GM19455 (cell line): ENCODE data around the gene TP63.

Experiments used
- ATAC-seq: cut with Tn5 transposase; IDR thresholded peaks from one replicate; pipeline ENCODE4 v1.9.1; 2021; ENCODE audit not compliant: unreplicated experiment

TP63 gene

DNA sequence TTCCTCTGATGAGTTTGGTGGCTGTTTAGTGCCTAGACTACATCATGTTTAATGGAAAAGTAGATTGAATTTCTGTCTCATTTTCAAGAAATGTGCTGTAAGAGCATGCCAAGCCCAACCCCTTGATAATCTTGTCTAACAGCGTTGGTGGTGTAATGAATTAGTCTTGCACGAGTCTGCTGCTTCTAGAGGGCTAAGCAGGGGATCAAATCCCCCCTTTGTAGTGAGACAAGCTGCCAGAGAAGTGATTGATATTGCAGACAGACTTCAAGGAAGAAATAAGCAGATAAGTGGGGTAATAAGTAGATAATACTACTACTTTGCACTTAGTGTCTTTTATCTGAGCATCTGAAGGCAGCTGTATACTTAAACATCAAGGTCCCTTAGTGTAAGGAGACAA lies 141.4 kb downstream of the TP63 start:
- ATAC-seq = no peak

GRCh38 chr3:189773056-189773455 lies 141.9 kb downstream of the TP63 start:
- ATAC-seq = no peak

- no peak for ATAC-seq
Measured at GRCh38 chr3:189776149-189776824, 145.1 kb downstream of the TP63 start.

GRCh38 chr3:189778340-189778950 lies 147.3 kb downstream of the TP63 start:
- no peak for ATAC-seq

GRCh38 chr3:189779166-189779565 lies 148.0 kb downstream of the TP63 start:
- ATAC-seq = no peak

DNA sequence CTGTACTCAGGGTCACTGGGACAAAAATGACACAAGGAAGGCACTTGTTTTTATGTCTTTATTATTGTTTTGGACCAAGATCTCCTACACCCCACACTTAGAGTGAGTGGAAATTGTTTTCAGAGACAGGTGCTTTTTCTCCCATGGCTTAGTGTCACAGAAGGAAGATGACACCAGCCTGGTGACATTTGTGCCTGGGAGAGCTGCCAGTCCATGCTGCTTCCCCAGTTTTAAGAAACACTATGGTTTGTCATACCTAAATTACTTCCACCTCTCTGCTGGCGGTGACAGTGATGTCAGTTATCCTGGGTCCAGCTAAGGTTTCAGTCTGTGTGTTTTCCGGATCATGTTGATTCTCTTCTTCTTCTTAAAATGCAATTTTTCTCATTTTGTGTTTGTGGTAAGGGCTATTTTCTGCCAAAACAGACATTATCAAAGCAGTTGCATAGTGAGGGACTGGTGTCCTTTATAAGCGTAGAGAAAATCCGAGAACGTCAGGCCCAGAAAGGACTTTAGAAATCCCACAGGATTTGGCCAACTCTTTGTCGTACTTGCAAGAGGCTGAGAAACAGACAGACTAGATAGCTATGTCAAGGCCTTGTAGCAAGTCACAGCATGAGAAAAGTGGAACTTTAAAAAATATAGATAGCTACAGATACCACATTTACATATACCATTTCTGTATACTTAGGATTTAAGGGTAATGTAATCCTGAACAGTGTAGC lies 149.5 kb downstream of the TP63 start:
- ATAC-seq = no peak

DNA sequence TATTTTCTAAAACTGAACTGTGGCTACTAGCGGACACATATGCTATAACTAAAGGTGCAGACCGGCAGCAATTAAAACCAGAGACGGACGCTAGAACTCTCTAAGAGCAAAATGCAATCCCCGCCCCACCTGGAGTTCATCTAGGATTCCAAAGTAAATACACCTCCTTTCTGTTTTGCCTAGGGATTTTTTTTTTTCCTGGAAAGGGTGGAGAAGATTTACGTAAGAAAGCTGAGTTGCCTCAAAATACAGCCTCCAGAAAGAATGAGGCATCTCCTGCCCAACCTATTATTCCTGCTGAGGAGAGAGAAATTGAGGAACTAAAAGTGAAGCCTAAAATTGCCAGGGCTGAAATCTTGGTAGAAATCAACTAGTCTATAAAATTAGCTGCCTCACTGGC lies 150.2 kb downstream of the TP63 start:
- no peak for ATAC-seq

GRCh38 chr3:189786479-189787064 lies 155.4 kb downstream of the TP63 start:
- no peak for ATAC-seq

DNA sequence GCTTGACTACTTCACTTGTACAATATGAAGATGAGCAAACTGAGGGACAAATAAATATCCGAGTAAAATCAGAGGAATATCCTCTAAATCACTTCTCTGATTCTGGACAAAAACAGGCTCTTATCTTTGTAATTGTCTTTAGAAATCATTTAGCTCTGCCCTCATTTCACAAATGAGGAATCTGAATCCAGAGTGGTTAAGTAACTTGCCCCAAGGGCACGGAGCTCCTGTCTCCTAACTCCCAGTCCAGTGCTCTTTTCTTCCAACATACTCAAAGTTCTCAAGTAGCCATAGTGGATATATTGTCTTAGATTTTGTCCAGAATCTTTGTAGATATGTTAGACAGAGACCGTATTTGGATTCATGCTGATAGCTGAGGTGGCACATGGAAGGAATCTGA lies 156.0 kb downstream of the TP63 start:
- ATAC-seq = no peak

GRCh38 chr3:189787632-189788031 lies 156.4 kb downstream of the TP63 start:
- ATAC-seq = no peak

DNA sequence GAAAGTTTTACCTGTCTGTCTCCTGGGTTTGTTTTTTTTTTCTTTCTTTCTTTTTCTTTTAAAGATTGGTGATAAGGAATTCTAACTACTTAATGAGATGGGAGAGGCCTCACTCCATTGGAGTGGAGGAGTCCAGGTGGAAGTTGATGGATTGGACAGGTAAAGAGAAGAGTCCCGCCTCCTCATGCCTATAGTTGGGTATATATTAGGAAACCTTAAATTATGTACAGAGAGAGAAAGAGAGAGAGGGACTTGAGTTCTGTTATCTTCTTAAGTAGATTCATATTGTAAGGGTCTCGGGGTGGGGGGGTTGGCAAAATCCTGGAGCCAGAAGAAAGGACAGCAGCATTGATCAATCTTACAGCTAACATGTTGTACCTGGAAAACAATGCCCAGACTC lies 158.2 kb downstream of the TP63 start:
- ATAC-seq = no peak

- no peak for ATAC-seq
Measured at GRCh38 chr3:189790658-189791057, 159.5 kb downstream of the TP63 start.

GRCh38 chr3:189792046-189792929 lies 161.1 kb downstream of the TP63 start:
- no peak for ATAC-seq

DNA sequence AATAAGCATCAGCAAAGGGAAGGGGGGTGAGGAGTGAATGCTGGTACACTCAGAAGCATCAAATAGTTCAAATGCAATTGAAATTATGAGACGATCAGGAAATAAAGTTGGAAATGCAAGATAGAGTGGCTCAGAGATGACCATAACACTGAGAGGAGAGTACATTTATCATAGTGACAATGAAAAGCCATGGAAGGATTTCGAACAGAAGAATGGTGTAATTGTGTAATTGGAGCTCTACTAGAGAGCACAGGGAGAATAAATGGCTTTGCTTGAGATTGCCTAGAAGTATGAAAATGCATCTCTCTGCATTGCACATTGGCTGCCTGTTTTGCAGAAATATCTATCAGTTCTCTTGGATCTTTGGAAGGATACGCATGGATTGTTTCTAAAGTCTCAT lies 163.3 kb downstream of the TP63 start:
- no peak for ATAC-seq

DNA sequence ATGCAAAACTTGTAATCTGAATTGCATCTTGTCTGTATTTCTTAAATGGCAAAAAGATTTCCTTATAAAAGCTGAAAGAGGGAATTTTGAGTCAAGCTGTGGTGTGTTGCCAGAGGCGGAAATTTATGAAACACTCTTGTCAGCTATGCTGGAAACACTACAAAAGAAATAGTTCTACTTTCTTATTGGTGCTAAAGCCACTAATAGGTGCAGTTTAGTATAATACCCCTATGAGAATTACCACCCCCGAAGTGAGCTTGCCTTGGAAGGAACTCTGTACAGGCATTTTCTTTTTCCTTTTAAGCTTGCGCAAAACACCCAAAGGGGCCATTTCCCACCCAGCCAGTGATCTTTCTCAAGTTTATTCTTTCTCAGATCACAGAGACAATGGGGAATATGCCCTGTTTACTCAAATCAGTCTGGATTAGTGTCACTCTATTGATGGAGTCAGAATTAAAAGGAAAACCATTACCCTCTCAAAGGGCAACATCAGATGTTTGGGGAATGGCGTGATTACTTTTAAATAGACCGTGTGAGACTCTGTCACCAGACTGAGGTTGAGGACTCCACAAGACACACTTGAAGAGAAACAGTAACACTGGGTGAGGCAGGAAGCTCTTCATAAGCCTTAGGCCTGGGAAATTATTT lies 166.0 kb downstream of the TP63 start:
- no peak for ATAC-seq

GRCh38 chr3:189799366-189799765 lies 168.2 kb downstream of the TP63 start:
- no peak for ATAC-seq

DNA sequence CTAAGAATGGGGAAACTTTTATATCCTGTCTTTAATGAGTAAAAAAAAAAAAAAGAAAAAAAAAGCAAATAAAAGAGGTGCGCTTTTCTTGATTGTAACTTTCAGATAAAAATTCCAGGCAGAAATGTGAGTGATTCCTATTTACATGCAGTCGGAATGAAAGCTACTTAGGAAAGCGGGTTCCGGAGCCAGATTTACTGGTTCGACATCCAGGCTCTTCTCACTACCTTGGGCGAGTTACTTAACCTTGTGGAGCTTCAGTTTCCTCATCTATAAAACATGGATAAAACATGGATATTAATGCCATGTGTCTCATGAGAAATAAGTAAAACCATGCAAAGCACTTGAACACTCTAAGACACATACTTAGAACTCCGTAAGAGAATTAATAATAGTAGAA lies 169.2 kb downstream of the TP63 start:
- ATAC-seq = no peak

DNA sequence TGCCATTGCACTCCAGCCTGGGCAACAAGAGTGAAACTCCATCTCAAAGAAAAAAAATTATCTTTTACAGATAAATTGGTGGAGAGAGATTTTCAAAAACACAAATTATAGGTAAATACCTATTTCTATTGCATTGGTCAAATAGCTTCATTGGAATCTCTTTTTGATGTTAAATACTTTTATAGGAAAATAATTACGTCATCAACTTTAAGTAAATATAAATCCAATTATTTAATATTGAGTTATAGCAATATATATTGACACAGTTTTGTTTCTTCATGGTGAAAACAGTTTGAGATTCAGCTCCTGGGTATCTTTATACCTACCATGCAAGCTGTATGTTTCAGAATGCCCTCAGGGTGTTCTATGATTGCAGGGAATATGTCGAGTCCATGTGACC lies 172.1 kb downstream of the TP63 start:
- no peak for ATAC-seq

DNA sequence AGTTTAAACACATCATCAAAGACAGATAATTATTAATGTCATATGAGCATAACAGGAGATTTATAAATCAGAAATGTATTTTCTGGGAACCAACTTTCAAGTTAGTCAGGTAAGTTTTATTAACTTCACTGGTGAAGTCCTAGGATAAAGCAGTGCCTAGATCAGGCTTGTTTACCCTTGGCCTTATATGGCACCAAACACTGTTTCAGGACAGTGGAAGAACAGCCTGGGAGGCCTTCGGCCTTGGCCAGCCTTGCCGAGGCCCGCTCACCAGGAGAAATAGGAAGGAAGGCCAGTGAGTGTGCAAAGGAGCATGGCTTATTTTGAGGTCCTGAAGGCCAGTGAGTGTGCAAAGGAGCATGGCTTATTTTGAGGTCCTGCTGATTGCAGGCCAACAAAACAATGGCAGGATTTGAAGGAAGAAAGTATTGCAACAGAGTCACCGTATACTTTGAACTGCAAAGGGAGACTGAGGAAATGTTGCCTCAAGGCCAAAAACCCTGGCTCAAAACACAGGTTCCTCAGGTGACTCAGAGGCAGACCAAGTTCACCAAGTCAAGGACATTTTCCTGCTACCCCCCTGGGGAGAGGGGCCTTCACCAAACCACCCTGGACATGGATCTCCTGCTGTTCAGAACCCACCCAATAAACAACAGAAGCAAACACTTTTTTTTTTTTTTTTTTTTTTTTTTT lies 174.3 kb downstream of the TP63 start:
- ATAC-seq = no peak
